ENCODE measurements around the gene C17orf78.

GRCh38 chr17:37389160-37389559, 13.4 kb downstream of the C17orf78 start:
- no peak for TF ChIP-seq GATA3 (IDR thresholded peaks at IDR 0.05; ENCODE audit: low read depth, low read length)
- TF ChIP-seq GATA2 (IDR thresholded peaks at IDR 0.05; ENCODE audit: low read depth, low read length): no peak
